GM06990 (cell line): ENCODE results near the gene TTLL12.

Experiments
- DNase-seq: peaks from one replicate; pipeline ENCODE4 v3.0.0-alpha.2; 2011; ENCODE audit not compliant: insufficient read length; ENCODE audit errors: extremely low read depth
- H3K27me3 ChIP-seq: replicated peaks from 2 replicates; pipeline ENCODE4 v1.6.0; 2011; ENCODE audit warnings: low read length; ENCODE audit not compliant: control insufficient read depth, insufficient read depth
- H3K36me3 ChIP-seq: 2 replicates; pipeline ENCODE4 v1.5.1; 2011; ENCODE audit warnings: low read length; ENCODE audit not compliant: control insufficient read depth, insufficient read depth
- H3K4me3 ChIP-seq: replicated peaks from 2 replicates; pipeline ENCODE4 v1.5.1; 2011; ENCODE audit warnings: low read depth, mild to moderate bottlenecking, control low read depth, low read length
- CTCF ChIP-seq: IDR thresholded peaks from 2 replicates; pipeline ENCODE4 v1.5.1; 2011; ENCODE audit warnings: low read length, control low read depth, mild to moderate bottlenecking, inconsistent platforms; ENCODE audit not compliant: insufficient read depth, poor library complexity, severe bottlenecking

TTLL12 gene

GRCh38 chr22:43231724-43232034 is 44.7 kb upstream of the TTLL12 start:
- peaks cover 2% of the 10 kb centered on the region for H3K27me3 ChIP-seq
- DNase-seq: no peak
- H3K36me3 ChIP-seq: no peaks in the 10 kb centered on the region
- TF ChIP-seq CTCF: no peak
- H3K4me3 ChIP-seq: no peak overlapping the region

DNA sequence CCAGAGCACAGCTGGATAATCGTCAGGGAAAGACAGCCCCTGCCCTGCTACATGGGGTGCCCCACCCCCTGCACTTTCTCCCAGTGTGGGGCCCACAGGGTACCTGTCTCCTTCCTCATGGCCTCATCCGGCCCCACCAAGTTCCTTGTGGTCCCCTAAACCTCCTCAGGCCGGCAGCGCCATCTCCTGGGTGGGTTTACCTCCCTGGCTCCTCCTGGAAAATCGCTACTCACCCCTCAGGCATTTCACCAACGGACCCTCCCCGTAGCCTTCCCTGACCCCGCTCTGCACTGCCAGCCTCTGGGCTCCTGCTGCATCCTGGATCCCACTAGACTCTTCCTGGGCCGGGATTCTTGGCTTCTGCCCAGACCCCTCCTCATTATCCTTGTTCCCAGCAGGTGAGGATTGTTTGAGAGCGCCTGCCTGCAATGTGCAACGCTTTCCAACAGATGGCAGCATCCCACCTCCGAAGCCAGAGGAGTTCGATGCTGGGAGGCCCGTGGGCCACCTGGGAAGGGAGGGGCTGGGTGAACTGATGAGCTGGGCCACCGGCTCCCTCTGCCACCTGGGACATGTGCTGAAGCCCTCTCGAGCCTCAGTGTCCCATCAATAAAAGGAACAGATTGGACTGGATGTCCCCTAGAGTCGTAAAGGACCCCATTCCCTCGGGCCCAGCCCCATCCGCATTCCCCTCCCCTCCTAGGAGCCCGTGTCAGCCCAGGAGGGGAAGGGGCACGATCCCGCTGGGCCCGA is 44.2 kb upstream of the TTLL12 start:
- Histone ChIP-seq H3K36me3 (no peaks in the 10 kb centered on the region), H3K4me3 (no peak overlapping the region), H3K27me3 (peaks cover 2% of the 10 kb centered on the region)
- DNase-seq: peak; percentile 28
- TF ChIP-seq CTCF: peak; percentile 95

GRCh38 chr22:43230571-43230970 is 43.6 kb upstream of the TTLL12 start:
- no peak for TF ChIP-seq CTCF
- Histone ChIP-seq H3K4me3 (no peak overlapping the region), H3K27me3 (peaks cover 2% of the 10 kb centered on the region), H3K36me3 (no peaks in the 10 kb centered on the region)
- no peak for DNase-seq

DNA sequence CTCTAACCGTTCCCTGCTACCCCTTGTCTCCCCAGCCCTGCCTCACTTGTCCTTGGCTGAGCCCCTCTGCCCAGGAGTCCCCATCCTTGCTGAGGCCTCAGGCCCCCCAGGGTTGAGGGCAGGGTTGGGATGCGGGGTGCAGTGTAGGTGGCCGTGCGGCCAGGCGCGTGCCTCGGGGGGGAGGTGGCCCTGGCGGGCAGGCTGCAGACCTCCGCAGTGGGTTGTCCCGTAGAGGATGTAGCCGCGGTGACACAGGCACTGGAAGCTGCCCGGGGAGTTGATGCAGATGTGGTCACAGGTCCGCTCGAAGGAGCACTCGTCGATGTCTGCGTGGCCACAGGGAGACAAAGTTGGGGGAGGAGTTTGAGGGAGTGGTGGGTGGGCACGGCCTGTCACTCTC is 41.9 kb upstream of the TTLL12 start:
- TF ChIP-seq CTCF: no peak
- H3K27me3 ChIP-seq: peaks cover 2% of the 10 kb centered on the region
- no peaks in the 10 kb centered on the region for H3K36me3 ChIP-seq
- no peak for DNase-seq
- H3K4me3 ChIP-seq: no peak overlapping the region

- no peak overlapping the region for H3K4me3 ChIP-seq
- no peaks in the 10 kb centered on the region for H3K36me3 ChIP-seq
- peak; percentile 60 for TF ChIP-seq CTCF
- peaks cover 1% of the 10 kb centered on the region for H3K27me3 ChIP-seq
- no peak for DNase-seq
Observed at GRCh38 chr22:43228330-43228729, 41.4 kb upstream of the TTLL12 start.

- no peaks in the 10 kb centered on the region for H3K36me3 ChIP-seq
- H3K27me3 ChIP-seq: no peaks in the 10 kb centered on the region; the same call in none of the 2 replicates
- no peak for TF ChIP-seq CTCF
- DNase-seq: no peak
- no peak overlapping the region for H3K4me3 ChIP-seq
Observed at GRCh38 chr22:43227239-43227630, 40.3 kb upstream of the TTLL12 start.
